GM12874 (cell line): ENCODE data around the gene PEX11B.

Source experiments
- CTCF ChIP-seq: IDR thresholded peaks from 2 replicates; pipeline ENCODE4 v1.5.1; 2011; ENCODE audit warnings: low read depth, mild to moderate bottlenecking, control low read depth, low read length, moderate library complexity; ENCODE audit not compliant: insufficient read depth

Gene PEX11B

DNA sequence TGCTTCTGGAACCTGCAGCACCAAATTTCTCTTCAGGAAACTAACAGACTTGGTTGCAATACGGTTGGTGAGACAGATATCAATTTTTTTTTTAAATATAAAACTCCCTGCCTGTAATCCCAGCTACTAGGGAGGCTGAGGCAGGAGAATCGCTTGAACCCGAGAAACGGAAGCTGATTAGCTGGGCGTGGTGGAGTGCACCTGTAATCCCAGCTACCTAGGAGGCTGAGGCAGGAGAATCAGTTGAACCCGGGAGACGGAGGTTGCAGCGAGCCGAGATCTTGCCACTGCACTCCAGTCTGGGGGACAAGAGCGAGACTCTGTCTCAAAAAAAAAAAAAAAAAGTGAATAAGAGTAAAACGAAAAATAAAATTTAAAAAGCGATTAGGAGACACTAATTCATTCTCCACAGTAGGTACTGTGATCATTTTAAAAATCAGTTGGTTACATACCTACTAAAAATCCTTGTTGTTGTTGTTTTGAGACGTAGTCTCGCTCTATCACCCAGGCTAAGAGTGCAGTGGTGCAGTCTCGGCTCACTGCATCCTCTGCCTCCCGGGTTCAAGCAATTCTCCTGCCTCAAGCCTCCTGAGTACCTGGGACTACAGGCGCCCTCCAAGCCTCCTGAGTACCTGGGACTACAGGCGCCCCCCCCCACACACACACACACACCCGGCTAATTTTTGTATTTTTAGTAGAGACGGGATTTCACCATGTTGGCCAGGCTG lies 9.6 kb upstream of the PEX11B start:
- TF ChIP-seq CTCF = no peak

GRCh38 chr1:145927063-145927886 lies 8.8 kb upstream of the PEX11B start, which contains the start of gene RBM8A:
RBM8A (minus strand) TSS chr1:145927484; CDS start chr1:145927426, 58 bp downstream.
- TF ChIP-seq CTCF = peak; percentile 65

GRCh38 chr1:145926686-145927062 lies 8.2 kb upstream of the PEX11B start:
- no peak for TF ChIP-seq CTCF

GRCh38 chr1:145922266-145922665 lies 3.7 kb upstream of the PEX11B start:
- no peak for TF ChIP-seq CTCF

DNA sequence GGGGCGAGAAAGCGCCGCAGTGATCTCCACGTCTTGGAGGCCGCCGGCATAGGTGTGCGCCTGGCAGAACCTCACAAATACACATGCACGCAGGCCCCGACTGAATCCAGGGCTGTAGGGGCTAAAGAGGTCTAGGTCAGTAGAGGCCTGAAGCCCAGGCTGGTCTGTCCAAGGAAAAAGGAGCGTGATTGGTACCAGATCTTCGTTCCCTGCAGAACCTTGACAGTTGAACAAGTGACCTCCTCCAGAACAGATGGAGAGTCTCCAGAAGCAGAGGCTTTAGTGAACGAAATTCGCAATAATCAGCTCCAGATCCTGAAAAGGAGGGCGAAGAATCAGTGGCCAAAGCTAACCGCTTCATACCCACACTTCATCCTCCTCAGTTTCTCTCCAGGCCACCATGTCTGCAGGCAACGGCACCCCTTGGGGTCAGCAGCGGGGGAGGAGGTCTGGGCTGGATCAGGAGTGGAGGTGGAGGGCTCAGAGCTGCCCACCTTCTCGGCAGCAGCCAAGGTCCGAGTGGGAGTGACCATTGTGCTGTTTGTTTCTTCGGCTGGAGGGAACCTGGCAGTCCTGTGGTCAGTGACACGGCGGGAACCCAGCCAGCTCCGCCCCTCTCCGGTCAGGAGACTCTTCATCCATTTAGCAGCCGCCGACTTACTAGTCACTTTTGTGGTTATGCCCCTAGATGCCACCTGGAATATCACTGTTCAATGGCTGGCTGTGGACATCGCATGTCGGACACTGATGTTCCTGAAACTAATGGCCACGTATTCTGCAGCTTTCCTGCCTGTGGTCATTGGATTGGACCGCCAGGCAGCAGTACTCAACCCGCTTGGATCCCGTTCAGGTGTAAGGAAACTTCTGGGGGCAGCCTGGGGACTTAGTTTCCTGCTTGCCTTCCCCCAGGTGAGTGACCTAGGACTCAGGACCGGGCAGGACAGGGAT lies 749 bp upstream of the PEX11B start:
- no peak for TF ChIP-seq CTCF

GRCh38 chr1:145917595-145917994 lies 922 bp downstream of the PEX11B start:
- no peak for TF ChIP-seq CTCF

GRCh38 chr1:145916745-145917144 lies 1.8 kb downstream of the PEX11B start:
- TF ChIP-seq CTCF = no peak
